ENCODE data around the gene AHSG. TPM values are rescaled to one million over a fixed set of nuclear protein-coding genes. Genes with fewer than 3 reads are reported as not detected.
"Not testable (repeated sequence)": the region's sequence is repeated elsewhere in the genome, so short reads cannot be mapped to it uniquely, and the experiment has no call there.

AHSG gene
- total RNA-seq, 4 donors from 2014 or later = not detected

DNA sequence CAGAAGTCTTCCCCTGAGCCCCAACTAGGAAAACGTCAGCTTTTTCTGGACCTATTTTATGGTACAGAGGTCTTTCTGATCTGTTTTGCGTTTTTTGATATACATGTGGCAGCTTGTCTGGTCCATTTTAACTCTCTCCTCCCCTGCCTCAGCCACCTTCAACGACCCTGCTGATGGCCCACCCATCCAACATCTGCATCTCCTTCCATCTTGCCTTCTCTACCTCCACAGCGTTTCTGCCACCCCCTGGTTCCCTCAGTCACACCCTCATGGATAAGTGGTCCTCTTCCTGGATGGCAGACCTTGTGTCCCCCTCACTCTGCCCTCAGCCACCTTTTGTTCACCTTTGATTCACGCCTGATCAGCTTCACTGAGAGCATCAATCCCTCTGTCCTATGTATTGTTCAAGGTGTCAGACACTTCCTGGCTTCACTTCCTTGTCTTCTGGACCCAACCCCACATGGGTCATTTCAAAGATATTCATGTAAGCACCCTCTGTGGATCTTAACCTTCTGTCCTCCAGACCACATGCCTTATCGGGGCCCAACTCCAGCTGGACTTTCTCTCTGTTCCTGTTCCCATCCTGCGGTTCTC is 13.5 kb downstream of the AHSG start:
- TF ChIP-seq, protein P1, sequence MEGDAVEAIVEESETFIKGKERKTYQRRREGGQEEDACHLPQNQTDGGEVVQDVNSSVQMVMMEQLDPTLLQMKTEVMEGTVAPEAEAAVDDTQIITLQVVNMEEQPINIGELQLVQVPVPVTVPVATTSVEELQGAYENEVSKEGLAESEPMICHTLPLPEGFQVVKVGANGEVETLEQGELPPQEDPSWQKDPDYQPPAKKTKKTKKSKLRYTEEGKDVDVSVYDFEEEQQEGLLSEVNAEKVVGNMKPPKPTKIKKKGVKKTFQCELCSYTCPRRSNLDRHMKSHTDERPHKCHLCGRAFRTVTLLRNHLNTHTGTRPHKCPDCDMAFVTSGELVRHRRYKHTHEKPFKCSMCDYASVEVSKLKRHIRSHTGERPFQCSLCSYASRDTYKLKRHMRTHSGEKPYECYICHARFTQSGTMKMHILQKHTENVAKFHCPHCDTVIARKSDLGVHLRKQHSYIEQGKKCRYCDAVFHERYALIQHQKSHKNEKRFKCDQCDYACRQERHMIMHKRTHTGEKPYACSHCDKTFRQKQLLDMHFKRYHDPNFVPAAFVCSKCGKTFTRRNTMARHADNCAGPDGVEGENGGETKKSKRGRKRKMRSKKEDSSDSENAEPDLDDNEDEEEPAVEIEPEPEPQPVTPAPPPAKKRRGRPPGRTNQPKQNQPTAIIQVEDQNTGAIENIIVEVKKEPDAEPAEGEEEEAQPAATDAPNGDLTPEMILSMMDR (IDR thresholded peaks at IDR 0.05) = no peak
- no peak for TF ChIP-seq EP300 (IDR thresholded peaks at IDR 0.05)
- no peak for TF ChIP-seq POLR2A (IDR thresholded peaks at IDR 0.05)
- no peak for TF ChIP-seq POLR2AphosphoS5 (IDR thresholded peaks at IDR 0.05)
- H3K36me3 ChIP-seq = no peaks in the 10 kb centered on the region
- WGBS, 2 donors (ENCODE audit: low coverage in 1 of 2) = 67 to 68% methylated on average over 3 to 7 of the region's 7 CpGs
- H3K9me3 ChIP-seq = no peaks in the 10 kb centered on the region
- H3K27ac ChIP-seq = no peak overlapping the region
- H3K4me3 ChIP-seq = no peak overlapping the region
- H3K27me3 ChIP-seq = peaks cover 12% of the 10 kb centered on the region
- no peak for ATAC-seq
- H3K4me1 ChIP-seq = no peaks in the 10 kb centered on the region

DNA sequence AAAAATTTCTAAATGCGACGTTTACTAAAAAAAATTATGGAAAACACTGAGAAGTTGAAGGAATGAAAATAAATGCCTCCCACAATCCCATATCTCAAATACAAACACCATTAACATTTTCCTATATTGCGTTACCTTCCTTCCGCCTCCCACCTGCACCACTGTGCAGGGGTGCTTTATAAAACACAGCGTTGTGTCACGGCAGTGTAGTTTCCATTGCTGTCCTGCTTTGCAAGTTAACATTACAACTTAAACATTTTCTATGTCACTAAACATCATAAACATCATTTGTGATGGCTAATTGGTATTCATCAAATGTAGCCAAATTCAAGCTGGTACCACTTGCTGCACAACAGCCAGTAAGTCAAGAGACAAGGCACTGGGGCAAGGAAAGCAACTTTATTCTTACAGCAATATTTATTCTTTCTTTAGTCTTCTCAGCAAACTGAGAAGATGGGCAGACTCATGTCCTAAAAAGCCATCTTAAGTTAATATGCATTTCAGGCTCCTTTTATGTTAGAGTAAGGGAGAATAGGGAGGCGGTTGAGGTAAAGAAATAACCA is 15.1 kb downstream of the AHSG start:
- 89 to 91% methylated on average over 6 to 7 of the region's 7 CpGs for WGBS, 2 donors (ENCODE audit: low coverage in 1 of 2)
- no peak for ATAC-seq
- H3K27me3 ChIP-seq = peaks cover 12% of the 10 kb centered on the region
- H3K9me3 ChIP-seq = no peaks in the 10 kb centered on the region
- H3K27ac ChIP-seq = no peak overlapping the region
- H3K4me3 ChIP-seq = no peak overlapping the region
- H3K4me1 ChIP-seq = no peaks in the 10 kb centered on the region
- no peaks in the 10 kb centered on the region for H3K36me3 ChIP-seq
- no peak for TF ChIP-seq EP300 (IDR thresholded peaks at IDR 0.05)
- no peak for TF ChIP-seq POLR2A (IDR thresholded peaks at IDR 0.05)
- TF ChIP-seq POLR2AphosphoS5 (IDR thresholded peaks at IDR 0.05) = no peak
- TF ChIP-seq, protein P1 (IDR thresholded peaks at IDR 0.05) = no peak

DNA sequence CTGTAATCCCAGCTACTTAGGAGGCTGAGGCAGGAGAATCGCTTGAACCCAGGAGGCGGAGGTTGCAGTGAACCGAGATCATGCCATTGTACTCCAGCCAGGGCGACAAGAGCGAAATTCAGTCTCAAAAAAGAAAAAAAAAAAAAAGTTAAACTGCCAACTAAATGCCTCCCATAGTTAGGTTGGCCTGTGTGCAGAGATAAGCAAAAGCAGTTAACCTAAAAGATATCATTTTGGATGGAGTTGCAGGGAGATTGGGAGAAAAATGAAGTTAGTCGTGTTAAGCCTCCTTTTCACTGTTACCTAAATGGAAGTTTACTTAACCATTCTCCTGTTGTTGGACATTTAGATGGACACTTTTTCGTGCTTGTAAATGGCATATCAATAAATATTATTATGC is 15.9 kb downstream of the AHSG start:
- no peaks in the 10 kb centered on the region for H3K9me3 ChIP-seq
- TF ChIP-seq, protein P1 (IDR thresholded peaks at IDR 0.05) = no peak
- no peak for TF ChIP-seq EP300 (IDR thresholded peaks at IDR 0.05)
- TF ChIP-seq POLR2AphosphoS5 (IDR thresholded peaks at IDR 0.05) = no peak
- no peak for TF ChIP-seq POLR2A (IDR thresholded peaks at IDR 0.05)
- no peaks in the 10 kb centered on the region for H3K36me3 ChIP-seq
- H3K27ac ChIP-seq = no peak overlapping the region
- H3K4me1 ChIP-seq = no peaks in the 10 kb centered on the region
- no peak overlapping the region for H3K4me3 ChIP-seq
- no peak for ATAC-seq
- peaks cover 12% of the 10 kb centered on the region for H3K27me3 ChIP-seq
- 77 to 83% methylated on average over 7 of the region's 7 CpGs for WGBS, 2 donors (ENCODE audit: low coverage in 1 of 2)

DNA sequence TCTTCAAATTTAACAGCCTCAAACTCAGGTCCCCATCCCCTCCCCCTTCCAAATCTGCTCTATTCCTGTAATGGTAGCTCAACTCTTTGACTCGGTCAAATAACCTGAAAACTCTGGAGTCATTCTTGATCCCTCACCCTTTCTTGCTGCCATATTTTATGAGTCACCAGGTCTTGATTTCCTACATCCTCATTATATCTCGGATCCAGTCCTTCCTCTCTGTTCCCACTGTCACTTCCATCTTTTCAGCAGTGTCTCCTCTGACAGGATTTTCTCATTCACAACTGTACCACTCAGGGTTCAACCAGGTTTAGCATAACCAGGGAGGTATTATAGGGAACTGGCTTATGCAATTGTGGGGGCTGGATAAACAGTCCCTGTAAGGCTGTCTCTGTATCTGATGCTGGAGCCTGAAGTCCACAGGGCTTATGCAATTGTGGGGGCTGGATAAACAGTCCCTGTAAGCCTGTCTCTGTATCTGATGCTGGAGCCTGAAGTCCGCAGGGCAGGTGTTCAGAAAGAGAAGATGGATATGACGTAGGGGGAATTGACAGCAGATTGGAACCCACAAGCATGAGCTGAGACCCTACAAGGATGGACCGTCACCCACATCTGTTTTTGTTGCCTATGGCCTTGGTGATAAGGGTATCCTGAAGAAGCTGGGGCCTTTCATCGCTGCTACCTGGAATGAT is 18.2 kb downstream of the AHSG start:
- no peak for ATAC-seq
- no peaks in the 10 kb centered on the region for H3K36me3 ChIP-seq
- H3K9me3 ChIP-seq = no peaks in the 10 kb centered on the region
- TF ChIP-seq POLR2A (IDR thresholded peaks at IDR 0.05) (no peak), POLR2AphosphoS5 (IDR thresholded peaks at IDR 0.05) (no peak), EP300 (IDR thresholded peaks at IDR 0.05) (no peak)
- peaks cover 10% of the 10 kb centered on the region for H3K27me3 ChIP-seq
- no peaks in the 10 kb centered on the region for H3K4me1 ChIP-seq
- WGBS, 2 donors (ENCODE audit: low coverage in 1 of 2) = 52 to 62% methylated on average over 5 of the region's 6 CpGs
- H3K4me3 ChIP-seq = no peak overlapping the region
- H3K27ac ChIP-seq = no peak overlapping the region

DNA sequence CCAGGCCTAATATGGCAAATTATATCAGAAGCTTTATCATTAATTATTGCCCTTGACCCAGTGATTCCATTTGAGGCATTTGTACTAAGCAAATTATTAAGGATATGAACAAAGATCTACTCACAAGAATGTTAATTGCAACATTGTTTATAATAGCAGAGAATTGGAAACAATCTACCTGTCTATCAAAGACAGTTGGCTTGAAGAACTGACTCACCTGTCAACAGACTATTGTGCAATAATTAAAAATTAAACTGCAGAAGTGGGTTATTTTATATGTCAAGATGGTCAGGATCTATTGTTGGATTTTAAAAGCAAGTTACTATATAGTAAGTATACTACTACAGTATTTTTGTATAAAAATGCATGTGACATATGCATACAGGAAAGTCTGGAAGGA is 20.6 kb downstream of the AHSG start:
- Histone ChIP-seq H3K4me1 (no peaks in the 10 kb centered on the region), H3K27me3 (peaks cover 12% of the 10 kb centered on the region), H3K9me3 (no peaks in the 10 kb centered on the region), H3K27ac (no peak overlapping the region), H3K36me3 (no peaks in the 10 kb centered on the region), H3K4me3 (no peak overlapping the region)
- TF ChIP-seq POLR2AphosphoS5 (IDR thresholded peaks at IDR 0.05) (no peak), POLR2A (IDR thresholded peaks at IDR 0.05) (no peak), EP300 (IDR thresholded peaks at IDR 0.05) (no peak)
- TF ChIP-seq, protein P1 (IDR thresholded peaks at IDR 0.05) = no peak
- no peak for ATAC-seq

DNA sequence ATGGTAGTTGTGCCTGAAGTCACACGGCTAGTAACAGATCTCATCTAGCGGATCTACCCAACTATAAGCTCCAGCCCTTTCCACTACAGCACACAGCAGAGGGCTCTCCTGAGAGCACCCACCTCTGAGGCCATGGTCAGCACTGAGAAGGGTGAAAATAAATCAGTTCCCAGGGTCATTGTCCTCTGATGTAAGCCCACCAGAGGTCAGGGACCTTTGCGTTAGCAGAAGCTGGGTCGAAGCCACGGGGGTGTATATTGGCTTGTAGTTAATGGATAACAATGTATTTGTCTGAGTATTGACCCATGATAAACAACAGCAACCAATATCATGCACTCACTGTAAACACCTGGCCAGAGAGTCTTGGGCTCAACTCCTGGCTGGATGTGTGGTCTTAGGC is 21.3 kb downstream of the AHSG start:
- H3K27me3 ChIP-seq = peaks cover 12% of the 10 kb centered on the region
- ATAC-seq, H3K4me1 ChIP-seq, H3K9me3 ChIP-seq, H3K4me3 ChIP-seq, H3K36me3 ChIP-seq, H3K27ac ChIP-seq: not testable (repeated sequence)
- 84 to 92% methylated on average over 3 to 5 of the region's 5 CpGs for WGBS, 2 donors (ENCODE audit: low coverage in 1 of 2)
